SK-N-SH treated with all-trans-retinoic acid at 6 μM for 48 hours (cell line): ENCODE data around the gene RAB33B.

ENCODE experiments used
- ATAC-seq: fragments of 200-7000 bp; cut with Tn5 transposase; 3 replicates; pipeline ENCODE4 v1.9.1; 2020; ENCODE audit warnings: mild to moderate bottlenecking, moderate library complexity
- ARNTL ChIP-seq: fragments of 450-650 bp; formaldehyde crosslinking; IDR thresholded peaks from 2 replicates; pipeline ENCODE4 v1.5.0; 2020; ENCODE audit warnings: low read depth, mild to moderate bottlenecking, moderate library complexity, borderline replicate concordance
- BACH2 ChIP-seq: fragments of 250-450 bp; sonication (Bioruptor Pico); IDR thresholded peaks from 2 replicates; pipeline ENCODE4 v1.9.0; 2021; ENCODE audit warnings: mild to moderate bottlenecking, borderline replicate concordance
- CREB5 ChIP-seq: fragments of 250-450 bp; sonication (Bioruptor Pico); IDR thresholded peaks from 2 replicates; pipeline ENCODE4 v1.5.1; 2020; ENCODE audit warnings: low read depth, mild to moderate bottlenecking, moderate library complexity
- CSDC2 ChIP-seq: fragments of 250-450 bp; sonication (Bioruptor Pico); IDR thresholded peaks from 2 replicates; pipeline ENCODE4 v1.5.0; 2020; ENCODE audit warnings: mild to moderate bottlenecking, moderate library complexity
- CSRNP3 ChIP-seq: fragments of 250-450 bp; sonication (Bioruptor Pico); IDR thresholded peaks from 2 replicates; pipeline ENCODE4 v1.5.1; 2021; ENCODE audit warnings: mild to moderate bottlenecking, moderate library complexity
- ESRRG ChIP-seq: fragments of 250-450 bp; sonication (Bioruptor Pico); IDR thresholded peaks from 2 replicates; pipeline ENCODE4 v1.6.1; 2021; ENCODE audit warnings: mild to moderate bottlenecking
- GLIS3 ChIP-seq: fragments of 250-450 bp; sonication (Bioruptor Pico); IDR thresholded peaks from 2 replicates; pipeline ENCODE4 v1.5.0; 2020; ENCODE audit warnings: mild to moderate bottlenecking, moderate library complexity
- ISL1 ChIP-seq: fragments of 250-450 bp; sonication (Bioruptor Pico); IDR thresholded peaks from 2 replicates; pipeline ENCODE4 v2.1.2; 2022; ENCODE audit warnings: mild to moderate bottlenecking, moderate library complexity
- PATZ1 ChIP-seq: fragments of 250-450 bp; sonication (Bioruptor Pico); IDR thresholded peaks from 2 replicates; pipeline ENCODE4 v1.8.0; 2020; ENCODE audit warnings: mild to moderate bottlenecking, moderate library complexity, borderline replicate concordance
- POU6F1 ChIP-seq: fragments of 250-450 bp; sonication (Bioruptor Pico); IDR thresholded peaks from 2 replicates; pipeline ENCODE4 v1.8.0; 2021; ENCODE audit warnings: low read depth, mild to moderate bottlenecking, moderate library complexity, borderline replicate concordance
- PPARA ChIP-seq: fragments of 250-450 bp; sonication (Bioruptor Pico); IDR thresholded peaks from 2 replicates; pipeline ENCODE4 v1.5.0; 2020; ENCODE audit warnings: mild to moderate bottlenecking, borderline replicate concordance
- RARB ChIP-seq: fragments of 250-450 bp; sonication (Bioruptor Pico); IDR thresholded peaks from 2 replicates; pipeline ENCODE4 v1.8.0; 2021; ENCODE audit warnings: mild to moderate bottlenecking, moderate library complexity
- SNAI2 ChIP-seq: fragments of 250-450 bp; sonication (Bioruptor Pico); IDR thresholded peaks from 2 replicates; pipeline ENCODE4 v1.5.0; 2020; ENCODE audit warnings: mild to moderate bottlenecking, moderate library complexity
- TCF4 ChIP-seq: fragments of 250-450 bp; sonication (Bioruptor Pico); IDR thresholded peaks from 2 replicates; pipeline ENCODE4 v1.8.0; 2021; ENCODE audit warnings: mild to moderate bottlenecking, moderate library complexity, borderline replicate concordance
- TOX ChIP-seq: fragments of 250-450 bp; sonication (Bioruptor Pico); IDR thresholded peaks from 2 replicates; pipeline ENCODE4 v1.8.0; 2021; ENCODE audit warnings: mild to moderate bottlenecking, moderate library complexity, borderline replicate concordance
- TSHZ2 ChIP-seq: fragments of 250-450 bp; sonication (Bioruptor Pico); IDR thresholded peaks from 2 replicates; pipeline ENCODE4 v1.5.0; 2020; ENCODE audit warnings: mild to moderate bottlenecking, moderate library complexity
- ZC3H10 ChIP-seq: fragments of 250-450 bp; sonication (Bioruptor Pico); IDR thresholded peaks from 2 replicates; pipeline ENCODE4 v1.5.1; 2021; ENCODE audit warnings: mild to moderate bottlenecking, moderate library complexity
- ZFP3 ChIP-seq: fragments of 250-450 bp; sonication (Bioruptor Pico); IDR thresholded peaks from 2 replicates; pipeline ENCODE4 v1.5.0; 2020; ENCODE audit warnings: mild to moderate bottlenecking, moderate library complexity
- ZFP30 ChIP-seq: fragments of 450-650 bp; formaldehyde crosslinking; IDR thresholded peaks from 2 replicates; pipeline ENCODE4 v1.5.0; 2022; ENCODE audit warnings: mild to moderate bottlenecking, moderate library complexity
- ZNF565 ChIP-seq: fragments of 450-650 bp; formaldehyde crosslinking; conservative IDR thresholded peaks from 2 replicates; pipeline ENCODE4 v1.5.0; 2020; ENCODE audit warnings: low read depth, mild to moderate bottlenecking, moderate library complexity
- ZNF70 ChIP-seq: fragments of 450-650 bp; formaldehyde crosslinking; IDR thresholded peaks from 2 replicates; pipeline ENCODE4 v1.5.0; 2020; ENCODE audit warnings: mild to moderate bottlenecking, moderate library complexity
- ZNF8 ChIP-seq: fragments of 450-650 bp; formaldehyde crosslinking; IDR thresholded peaks from 2 replicates; pipeline ENCODE4 v1.5.0; 2020; ENCODE audit warnings: mild to moderate bottlenecking, moderate library complexity

RAB33B gene

GRCh38 chr4:139469869-139470268 is 15.9 kb downstream of the RAB33B start (continued):
- TF ChIP-seq CREB5 (no peak), GLIS3 (CRISPR knock-in tag) (no peak)

- TF ChIP-seq ISL1 (CRISPR knock-in tag) = no peak
- TF ChIP-seq PPARA (CRISPR knock-in tag) = no peak
- TF ChIP-seq ZFP3 (CRISPR knock-in tag) = no peak
- TF ChIP-seq ZNF8 (CRISPR knock-in tag) = no peak
- TF ChIP-seq CSRNP3 (CRISPR knock-in tag) = no peak
- no peak for TF ChIP-seq GLIS3 (CRISPR knock-in tag)
- no peak for TF ChIP-seq ZC3H10 (CRISPR knock-in tag)
- no peak for TF ChIP-seq PATZ1
- no peak for TF ChIP-seq POU6F1 (CRISPR knock-in tag)
- TF ChIP-seq CREB5 = no peak
- TF ChIP-seq CSDC2 (CRISPR knock-in tag) = no peak
- no peak for TF ChIP-seq ZFP30 (CRISPR knock-in tag)
- TF ChIP-seq ESRRG (CRISPR knock-in tag) = no peak
- no peak for TF ChIP-seq TOX (CRISPR knock-in tag)
- no peak for TF ChIP-seq ZNF70 (CRISPR knock-in tag)
- no peak for TF ChIP-seq TCF4 (CRISPR knock-in tag)
- TF ChIP-seq, all 23 proteins: peak for 0
- no peak for ATAC-seq
Measured at GRCh38 chr4:139470295-139470694, 16.4 kb downstream of the RAB33B start.

- no peak for ATAC-seq
- TF ChIP-seq TSHZ2 (CRISPR knock-in tag) (no peak), GLIS3 (CRISPR knock-in tag) (no peak), ISL1 (CRISPR knock-in tag) (no peak), ZNF8 (CRISPR knock-in tag) (no peak), ARNTL (CRISPR knock-in tag) (no peak), BACH2 (CRISPR knock-in tag) (no peak), CSRNP3 (CRISPR knock-in tag) (no peak), SNAI2 (CRISPR knock-in tag) (no peak), ZC3H10 (CRISPR knock-in tag) (no peak), TCF4 (CRISPR knock-in tag) (no peak), CSDC2 (CRISPR knock-in tag) (no peak), RARB (CRISPR knock-in tag) (no peak), PPARA (CRISPR knock-in tag) (no peak), ZFP3 (CRISPR knock-in tag) (no peak), ZNF70 (CRISPR knock-in tag) (no peak), ZNF565 (CRISPR knock-in tag) (no peak), ZFP30 (CRISPR knock-in tag) (no peak), CREB5 (no peak), TOX (CRISPR knock-in tag) (no peak)
- TF ChIP-seq, all 23 proteins: peak for 0
Measured at GRCh38 chr4:139470997-139471665, 17.2 kb downstream of the RAB33B start.
